Measurements from ENCODE around the gene KCNQ5. TPM values are rescaled to one million over a fixed set of nuclear protein-coding genes. Genes with fewer than 3 reads are reported as not detected.
"Not testable (repeated sequence)": the region's sequence is repeated elsewhere in the genome, so short reads cannot be mapped to it uniquely, and the experiment has no call there.

The KCNQ5 gene
- total RNA-seq (2014; rRNA removed; shearing (Covaris generic)), result 3.2 and 4.8 TPM in 2 replicates

- DNase-seq (ENCODE audit: low read depth), result peak; percentile 52
Measured at GRCh38 chr6:72621291-72622093, at the start of gene KCNQ5. KCNQ5 (plus strand) TSS chr6:72622064.

GRCh38 chr6:72579865-72580264 is 42.0 kb upstream of the KCNQ5 start:
- no peak for DNase-seq (ENCODE audit: low read depth)

DNA sequence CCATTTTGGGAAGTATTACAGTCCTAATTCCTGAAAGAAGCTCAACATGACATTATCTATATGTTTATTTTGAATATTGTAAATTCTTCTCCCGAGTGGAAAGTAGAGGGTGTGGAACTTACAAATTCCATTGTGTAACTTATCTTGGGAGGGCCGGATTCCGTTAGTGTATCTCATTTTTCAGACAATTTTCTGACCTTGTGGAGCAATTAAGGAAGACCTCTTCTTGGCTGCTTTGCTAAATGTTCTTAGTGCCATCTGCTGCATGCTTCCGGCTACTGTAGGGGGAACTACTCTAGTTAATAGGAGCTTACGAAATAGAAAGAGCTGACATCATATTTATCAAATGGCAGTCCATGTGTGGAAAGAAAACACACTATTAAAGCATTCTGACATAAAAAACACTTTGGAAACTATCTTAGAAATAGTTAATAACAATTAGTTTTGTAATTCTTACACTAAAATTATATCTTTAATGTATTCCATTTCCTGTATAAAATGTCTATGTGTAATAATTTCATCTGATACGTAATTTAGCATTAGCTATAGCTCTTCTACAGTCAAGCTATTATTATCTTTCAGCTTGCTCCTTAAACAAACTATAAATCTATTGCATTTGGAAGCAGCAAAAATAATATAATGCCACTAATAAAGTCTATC is 41.5 kb upstream of the KCNQ5 start:
- peak; percentile 87 for DNase-seq (ENCODE audit: low read depth)

DNA sequence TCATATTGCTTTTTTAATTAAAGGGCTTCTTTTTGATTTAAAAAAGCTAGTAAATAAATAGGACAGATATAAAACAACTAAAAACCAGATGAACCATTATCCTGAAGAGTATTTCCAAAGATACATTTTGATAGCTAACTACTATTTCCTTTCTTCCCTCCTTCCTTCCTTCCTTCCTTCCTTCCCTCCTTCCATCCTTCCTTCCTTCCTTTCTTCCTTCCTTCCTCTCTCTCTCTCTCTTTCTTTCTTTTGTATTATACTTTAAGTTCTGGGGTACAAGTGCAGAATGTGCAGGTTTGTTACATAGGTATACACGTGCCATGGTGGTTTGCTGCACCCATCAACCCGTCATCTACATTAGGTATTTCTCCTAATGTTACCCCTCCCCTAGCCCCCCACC is 40.9 kb upstream of the KCNQ5 start:
- DNase-seq (ENCODE audit: low read depth), result not testable (repeated sequence)

GRCh38 chr6:72588155-72588554 is 33.7 kb upstream of the KCNQ5 start:
- DNase-seq (ENCODE audit: low read depth), result no peak

DNA sequence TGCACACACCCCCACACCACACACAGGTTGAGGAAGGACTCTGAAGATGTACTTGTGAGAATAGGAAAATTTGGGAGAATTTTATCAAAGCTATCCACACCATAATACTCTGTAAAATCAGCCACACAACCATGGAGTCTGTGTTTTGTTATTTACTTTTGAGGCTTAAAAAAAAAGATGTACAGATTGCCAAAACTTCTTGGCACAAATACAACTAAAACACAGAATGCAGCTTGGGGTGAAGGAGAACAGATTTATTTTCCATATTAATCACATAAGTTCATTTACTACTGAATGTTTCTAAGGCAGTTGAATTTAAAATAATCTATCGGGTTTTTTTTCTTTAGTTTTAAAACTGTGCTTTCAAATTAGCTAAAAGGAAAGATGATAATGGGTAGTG is 32.8 kb upstream of the KCNQ5 start:
- peak; percentile 25 for DNase-seq (ENCODE audit: low read depth)

DNA sequence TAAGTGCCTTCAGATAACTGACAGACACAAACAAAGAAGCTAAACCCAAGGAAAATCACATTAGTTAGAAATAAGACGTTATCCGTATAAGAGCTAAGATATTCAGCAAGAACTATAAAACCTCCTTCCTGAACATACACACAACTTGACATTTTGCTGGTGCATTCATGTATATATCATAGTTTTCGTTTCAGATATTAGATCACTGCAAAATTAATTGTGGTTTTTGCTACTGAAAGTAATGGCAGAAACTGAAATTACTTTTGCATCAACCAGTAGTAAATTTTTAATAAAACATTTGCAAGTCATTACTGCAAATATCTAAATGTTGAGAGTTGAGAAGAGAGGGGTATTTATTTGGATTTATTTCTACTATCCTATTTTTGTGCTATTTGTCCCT is 26.1 kb upstream of the KCNQ5 start:
- DNase-seq (ENCODE audit: low read depth), result no peak

- DNase-seq (ENCODE audit: low read depth), result peak; percentile 53
Measured at GRCh38 chr6:72616406-72617015, 5.4 kb upstream of the KCNQ5 start.

GRCh38 chr6:72617721-72618120 is 4.1 kb upstream of the KCNQ5 start:
- DNase-seq (ENCODE audit: low read depth), result no peak

DNA sequence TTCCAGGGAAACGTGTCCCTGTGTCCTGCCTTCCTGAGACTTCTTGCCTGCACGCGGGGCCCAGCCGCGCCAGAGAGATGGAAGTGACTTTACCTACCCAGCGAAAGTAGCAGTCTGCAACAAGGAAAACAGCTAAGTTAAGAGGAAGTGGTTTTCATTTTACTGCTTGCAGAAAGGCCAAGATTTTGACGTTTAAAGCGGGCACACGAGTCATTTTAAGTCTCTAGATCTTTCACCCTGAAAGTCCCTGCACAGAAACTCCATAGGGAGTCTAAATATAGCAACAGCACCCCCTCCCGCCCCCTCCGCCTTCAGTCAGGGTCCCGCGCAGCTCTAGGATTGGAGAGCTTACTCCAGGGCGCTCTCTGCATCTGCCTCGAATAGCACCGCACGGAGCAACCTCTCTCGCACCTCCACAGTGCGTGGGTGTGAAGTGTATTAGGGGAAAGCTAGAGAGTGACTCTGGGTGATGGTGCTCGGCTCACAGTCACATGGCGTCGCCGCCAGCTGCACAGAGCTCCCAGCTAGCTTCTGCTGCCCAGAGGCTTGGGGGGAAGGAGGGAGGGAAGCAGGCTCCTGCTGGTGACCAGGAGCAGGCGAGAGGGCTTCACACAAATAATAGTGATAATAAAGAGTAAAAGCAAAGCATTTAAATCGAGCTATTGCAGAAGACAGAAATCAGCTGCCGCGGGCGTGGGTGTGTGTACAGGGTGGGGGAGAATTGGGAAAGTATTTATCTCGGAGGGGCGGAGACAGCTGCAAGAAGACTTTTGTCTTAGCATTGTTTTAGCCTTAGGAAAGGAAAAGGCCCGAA is 1.8 kb upstream of the KCNQ5 start:
- DNase-seq (ENCODE audit: low read depth), result peak; percentile 17

DNA sequence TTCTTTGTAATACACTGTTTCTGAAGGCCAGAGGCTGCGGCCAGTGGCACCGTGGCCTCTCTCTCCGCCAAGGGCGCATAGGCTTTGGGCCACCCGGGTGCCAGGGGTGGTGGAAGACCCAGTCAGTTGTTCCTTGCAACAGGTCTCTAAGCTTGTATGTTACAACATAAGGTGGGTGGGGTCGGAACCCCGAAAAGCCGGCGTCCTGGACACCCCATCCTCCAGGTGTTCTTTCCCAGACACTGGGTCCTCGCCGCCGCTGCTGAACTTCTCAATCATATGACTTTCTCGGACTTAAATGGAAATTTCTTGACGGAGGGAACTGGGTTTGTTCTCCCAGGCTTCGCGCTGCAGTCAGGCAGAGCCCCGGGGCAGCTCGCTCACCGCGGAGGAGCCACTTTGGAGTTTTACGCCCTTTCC is 983 bp upstream of the KCNQ5 start:
- DNase-seq (ENCODE audit: low read depth), result no peak

DNA sequence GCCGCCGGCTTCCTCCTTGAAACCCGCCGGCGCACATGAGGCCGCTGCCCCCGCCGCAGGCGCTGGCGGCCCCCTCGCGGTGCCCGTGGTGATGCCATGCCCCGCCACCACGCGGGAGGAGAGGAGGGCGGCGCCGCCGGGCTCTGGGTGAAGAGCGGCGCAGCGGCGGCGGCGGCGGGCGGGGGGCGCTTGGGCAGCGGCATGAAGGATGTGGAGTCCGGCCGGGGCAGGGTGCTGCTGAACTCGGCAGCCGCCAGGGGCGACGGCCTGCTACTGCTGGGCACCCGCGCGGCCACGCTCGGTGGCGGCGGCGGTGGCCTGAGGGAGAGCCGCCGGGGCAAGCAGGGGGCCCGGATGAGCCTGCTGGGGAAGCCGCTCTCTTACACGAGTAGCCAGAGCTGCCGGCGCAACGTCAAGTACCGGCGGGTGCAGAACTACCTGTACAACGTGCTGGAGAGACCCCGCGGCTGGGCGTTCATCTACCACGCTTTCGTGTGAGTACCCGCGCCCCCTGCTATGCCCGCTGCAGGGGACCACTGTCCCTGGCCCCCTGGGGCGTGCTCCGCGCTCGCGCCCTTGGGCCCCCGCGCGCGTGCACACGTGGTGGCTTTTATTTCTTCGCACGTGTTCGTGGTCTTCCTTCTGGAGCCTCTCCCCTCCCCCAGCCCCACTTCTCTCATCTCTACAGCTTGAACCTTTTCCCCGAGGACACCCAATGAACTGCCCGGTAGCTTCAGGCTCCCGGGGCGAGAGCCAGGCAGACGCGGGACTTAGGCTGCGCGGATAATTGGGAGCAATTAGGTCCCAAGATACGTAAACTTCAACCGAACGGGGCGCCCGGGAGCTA is 453 bp downstream of the KCNQ5 start:
- peak; percentile 76 for DNase-seq (ENCODE audit: low read depth)

GRCh38 chr6:72623808-72624207 is 1.9 kb downstream of the KCNQ5 start:
- no peak for DNase-seq (ENCODE audit: low read depth)

DNA sequence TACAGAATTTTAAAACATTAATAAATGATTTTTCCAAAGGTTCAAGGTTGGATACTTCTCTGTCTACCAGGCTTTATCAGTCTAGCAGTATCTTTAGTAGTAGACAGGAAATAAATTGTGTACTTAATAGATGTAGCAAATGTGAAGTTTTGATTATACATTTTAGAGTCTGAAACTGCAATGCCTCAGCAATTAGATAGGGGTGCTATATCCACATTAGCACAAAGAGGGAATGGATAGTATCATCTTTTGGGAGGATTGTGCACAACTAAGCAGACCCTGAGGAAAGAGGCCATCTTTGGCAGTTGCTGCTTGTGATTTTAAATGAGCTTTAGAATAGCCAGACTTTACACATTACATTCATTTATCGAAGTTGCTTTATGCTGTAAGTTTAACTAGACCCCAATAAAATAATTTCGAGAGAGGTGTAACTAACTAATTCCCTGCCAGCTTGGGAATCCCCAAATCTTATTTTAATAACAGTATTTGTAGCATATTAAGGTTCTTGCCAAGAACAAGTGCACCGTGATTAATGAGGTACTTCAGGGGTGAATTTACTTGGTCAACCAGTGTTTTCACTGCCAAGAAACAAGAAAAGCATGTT is 2.8 kb downstream of the KCNQ5 start:
- peak; percentile 35 for DNase-seq (ENCODE audit: low read depth)

DNA sequence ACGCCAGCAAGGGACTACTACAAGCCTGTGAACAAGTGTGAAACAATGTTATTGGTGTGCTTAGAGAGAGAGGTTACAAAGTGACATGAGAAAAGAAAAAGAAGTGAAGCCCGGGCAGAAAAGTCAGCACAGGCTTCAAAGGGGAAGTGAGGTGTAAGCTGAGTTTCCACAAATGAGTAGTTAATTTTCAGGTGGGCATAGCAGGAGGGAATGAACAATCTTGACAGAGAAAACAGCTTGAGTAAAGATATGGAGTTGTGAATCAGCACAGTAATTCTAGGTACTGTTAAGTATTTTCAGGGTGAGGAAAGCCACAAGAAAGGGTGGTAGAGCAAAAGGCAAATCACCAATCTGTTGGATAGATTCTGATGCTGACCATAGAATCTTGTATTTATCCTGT is 4.3 kb downstream of the KCNQ5 start:
- DNase-seq (ENCODE audit: low read depth), result no peak

- DNase-seq (ENCODE audit: low read depth), result no peak
Measured at GRCh38 chr6:72627539-72627938, 5.7 kb downstream of the KCNQ5 start.

GRCh38 chr6:72631480-72631879 is 9.6 kb downstream of the KCNQ5 start:
- DNase-seq (ENCODE audit: low read depth), result no peak

DNA sequence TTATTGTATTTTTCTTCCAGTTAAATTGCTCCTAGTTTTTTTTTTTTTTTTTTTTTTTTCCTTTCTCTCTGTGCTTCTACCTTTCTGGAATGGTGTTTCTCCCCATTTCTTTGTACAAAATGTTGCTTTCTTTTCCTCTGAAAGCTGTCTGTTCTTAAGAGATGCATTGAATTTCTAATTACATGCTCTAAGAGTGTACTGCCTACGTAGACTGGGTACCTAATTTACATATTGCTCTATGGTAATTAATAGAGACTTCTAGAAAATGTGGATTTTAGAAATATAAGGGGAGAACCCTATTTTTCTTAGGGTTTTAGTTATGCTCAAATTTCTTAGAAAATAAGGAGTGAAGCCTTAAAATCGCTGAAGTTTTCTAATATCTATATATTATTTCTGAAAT is 13.8 kb downstream of the KCNQ5 start:
- DNase-seq (ENCODE audit: low read depth), result no peak

- no peak for DNase-seq (ENCODE audit: low read depth)
Measured at GRCh38 chr6:72636215-72636614, 14.4 kb downstream of the KCNQ5 start.

DNA sequence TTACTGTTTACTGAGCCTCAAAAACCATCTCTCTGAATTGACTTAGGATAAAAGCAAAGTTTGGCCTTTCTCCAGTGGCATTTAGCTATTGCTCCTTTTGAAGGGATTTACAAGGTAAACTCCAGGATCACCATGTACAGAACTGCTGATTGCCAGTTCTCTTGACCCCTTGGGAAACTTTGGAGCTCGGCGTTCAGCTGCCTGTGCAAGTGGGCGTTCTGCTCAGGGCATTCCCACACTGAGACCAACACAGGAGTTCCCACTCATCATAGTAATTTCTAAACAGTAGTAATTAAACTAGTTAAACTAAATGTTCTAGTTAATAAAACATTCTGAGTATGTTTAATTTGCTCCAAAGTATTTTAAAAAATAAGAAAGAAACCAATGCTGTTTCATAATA is 14.9 kb downstream of the KCNQ5 start:
- DNase-seq (ENCODE audit: low read depth), result no peak

Data from M059J (cell line).